Neural cell (in vitro differentiated cells): ENCODE measurements around the gene MOB2. TPM values are rescaled to one million over a fixed set of nuclear protein-coding genes. Genes with fewer than 3 reads are reported as not detected.

Experiments used
- H2AFZ ChIP-seq: fragments of 200-600, 300-800 bp; sonication (generic), shearing (Covaris generic); 2 replicates; pipeline ENCODE4 v1.6.0; 2014; ENCODE audit warnings: low read depth, mild to moderate bottlenecking, antibody characterized with exemption, low read length, moderate library complexity
- H3F3A ChIP-seq: fragments of 200-600 bp; shearing (Covaris generic); 2 replicates; pipeline ENCODE4 v1.6.1; 2016; ENCODE audit warnings: mild to moderate bottlenecking, moderate library complexity, mixed read lengths, antibody characterized with exemption, low read length; ENCODE audit not compliant: insufficient read depth, poor library complexity, severe bottlenecking
- H3K27ac ChIP-seq: fragments of 200-600, 300-800 bp; sonication (generic), shearing (Covaris generic); 2 replicates; pipeline ENCODE4 v1.5.1; 2014; ENCODE audit warnings: mild to moderate bottlenecking, low read length, moderate library complexity
- H3K27me3 ChIP-seq: fragments of 300-800, 200-600 bp; sonication (generic), shearing (Covaris generic); 2 replicates; pipeline ENCODE4 v1.6.0; 2014; ENCODE audit warnings: mild to moderate bottlenecking, low read depth, low read length, moderate library complexity; ENCODE audit not compliant: insufficient read depth
- H3K36me3 ChIP-seq: fragments of 300-800, 200-600 bp; sonication (generic), shearing (Covaris generic); 2 replicates; pipeline ENCODE4 v1.5.1; 2014; ENCODE audit warnings: mild to moderate bottlenecking, antibody characterized with exemption, low read length, moderate library complexity; ENCODE audit not compliant: insufficient read depth
- H3K4me2 ChIP-seq: fragments of 300-800, 200-600 bp; sonication (generic), shearing (Covaris generic); 2 replicates; pipeline ENCODE4 v1.6.0; 2014; ENCODE audit warnings: mild to moderate bottlenecking, low read length
- H3K4me3 ChIP-seq: fragments of 300-800, 200-600 bp; sonication (generic), shearing (Covaris generic); 2 replicates; pipeline ENCODE4 v1.5.1; 2014; ENCODE audit warnings: mild to moderate bottlenecking, low read length, moderate library complexity
- H3K79me2 ChIP-seq: fragments of 200-600 bp; shearing (Covaris generic); replicated peaks from 2 replicates; pipeline ENCODE4 v1.6.0; 2014; ENCODE audit warnings: mild to moderate bottlenecking, low read length, moderate library complexity; ENCODE audit not compliant: insufficient read depth
- H3K9ac ChIP-seq: fragments of 300-800, 200-600 bp; sonication (generic), shearing (Covaris generic); 2 replicates; pipeline ENCODE4 v1.6.1; 2016; ENCODE audit warnings: mild to moderate bottlenecking, low read length, mixed read lengths
- H3K9me2 ChIP-seq: fragments of 200-600 bp; shearing (Covaris generic); 2 replicates; pipeline ENCODE4 v1.6.1; 2016; ENCODE audit warnings: mild to moderate bottlenecking, low read length, mixed read lengths; ENCODE audit not compliant: insufficient read depth
- H3K9me3 ChIP-seq: fragments of 200-600, 300-800 bp; sonication (generic), shearing (Covaris generic); 2 replicates; pipeline ENCODE4 v1.6.1; 2016; ENCODE audit warnings: mild to moderate bottlenecking, mixed run types, low read length, moderate library complexity, mixed read lengths
- H4K20me1 ChIP-seq: fragments of 200-600 bp; shearing (Covaris generic); 2 replicates; pipeline ENCODE4 v1.6.1; 2016; ENCODE audit warnings: mild to moderate bottlenecking, mixed run types; ENCODE audit not compliant: insufficient read depth
- EP300 ChIP-seq: fragments of 450-650 bp; conservative IDR thresholded peaks from 2 replicates; pipeline ENCODE4 v1.6.1; 2014; ENCODE audit warnings: antibody characterized with exemption, mild to moderate bottlenecking, moderate library complexity; ENCODE audit not compliant: poor library complexity, severe bottlenecking
- EZH2 ChIP-seq: fragments of 200-600, 300-800 bp; shearing (Covaris generic), sonication (generic); IDR thresholded peaks from 2 replicates; pipeline ENCODE4 v1.6.1; 2014; ENCODE audit warnings: antibody characterized with exemption, low read length, borderline replicate concordance, mild to moderate bottlenecking; ENCODE audit not compliant: insufficient read depth, poor library complexity, severe bottlenecking
- MXI1 ChIP-seq: fragments of 450-650 bp; conservative IDR thresholded peaks from 2 replicates; pipeline ENCODE4 v1.6.1; 2014; ENCODE audit warnings: antibody characterized with exemption, mild to moderate bottlenecking; ENCODE audit not compliant: poor library complexity, severe bottlenecking
- POLR2AphosphoS5 ChIP-seq: IDR thresholded peaks from 2 replicates; pipeline ENCODE4 v1.6.1; 2012
- RAD21 ChIP-seq: fragments of 450-650 bp; conservative IDR thresholded peaks from 2 replicates; pipeline ENCODE4 v1.6.1; 2014; ENCODE audit warnings: antibody characterized with exemption, mild to moderate bottlenecking, moderate library complexity
- SMC3 ChIP-seq: fragments of 450-650 bp; conservative IDR thresholded peaks from 2 replicates; pipeline ENCODE4 v1.6.1; 2014; ENCODE audit warnings: antibody characterized with exemption, mild to moderate bottlenecking, moderate library complexity; ENCODE audit not compliant: poor library complexity
- TAF1 ChIP-seq: IDR thresholded peaks from 2 replicates; pipeline ENCODE4 v1.6.1; 2012; ENCODE audit warnings: low read depth
- polyA plus RNA-seq: library from polyadenylated mRNA; depleted of rRNA; stranded (reverse); fragments of >200 nt; gene quantifications from 2 replicates; pipeline ENCODE4 v1.2.3, GENCODE V29; 2014
- TF ChIP-seq, protein P1 (sequence below): IDR thresholded peaks from 2 replicates; pipeline ENCODE4 v1.6.1; 2012; ENCODE audit warnings: borderline replicate concordance
- TF ChIP-seq, protein P2 (sequence below): fragments of 450-650 bp; IDR thresholded peaks from 2 replicates; pipeline ENCODE4 v1.5.1; 2014; ENCODE audit warnings: antibody characterized with exemption, mild to moderate bottlenecking, moderate library complexity; ENCODE audit not compliant: poor library complexity, severe bottlenecking

The MOB2 gene
- polyA plus RNA-seq, 1 donor from 2014 or later: 33.2 TPM

- no peak overlapping the region for H3K9ac ChIP-seq
- H3K4me3 ChIP-seq: no peak overlapping the region
- no peak overlapping the region for H3K4me2 ChIP-seq
- H2AFZ ChIP-seq: no peak overlapping the region
- TF ChIP-seq POLR2AphosphoS5 (no peak), RAD21 (no peak), EZH2 (no peak)
- TF ChIP-seq, protein P1, sequence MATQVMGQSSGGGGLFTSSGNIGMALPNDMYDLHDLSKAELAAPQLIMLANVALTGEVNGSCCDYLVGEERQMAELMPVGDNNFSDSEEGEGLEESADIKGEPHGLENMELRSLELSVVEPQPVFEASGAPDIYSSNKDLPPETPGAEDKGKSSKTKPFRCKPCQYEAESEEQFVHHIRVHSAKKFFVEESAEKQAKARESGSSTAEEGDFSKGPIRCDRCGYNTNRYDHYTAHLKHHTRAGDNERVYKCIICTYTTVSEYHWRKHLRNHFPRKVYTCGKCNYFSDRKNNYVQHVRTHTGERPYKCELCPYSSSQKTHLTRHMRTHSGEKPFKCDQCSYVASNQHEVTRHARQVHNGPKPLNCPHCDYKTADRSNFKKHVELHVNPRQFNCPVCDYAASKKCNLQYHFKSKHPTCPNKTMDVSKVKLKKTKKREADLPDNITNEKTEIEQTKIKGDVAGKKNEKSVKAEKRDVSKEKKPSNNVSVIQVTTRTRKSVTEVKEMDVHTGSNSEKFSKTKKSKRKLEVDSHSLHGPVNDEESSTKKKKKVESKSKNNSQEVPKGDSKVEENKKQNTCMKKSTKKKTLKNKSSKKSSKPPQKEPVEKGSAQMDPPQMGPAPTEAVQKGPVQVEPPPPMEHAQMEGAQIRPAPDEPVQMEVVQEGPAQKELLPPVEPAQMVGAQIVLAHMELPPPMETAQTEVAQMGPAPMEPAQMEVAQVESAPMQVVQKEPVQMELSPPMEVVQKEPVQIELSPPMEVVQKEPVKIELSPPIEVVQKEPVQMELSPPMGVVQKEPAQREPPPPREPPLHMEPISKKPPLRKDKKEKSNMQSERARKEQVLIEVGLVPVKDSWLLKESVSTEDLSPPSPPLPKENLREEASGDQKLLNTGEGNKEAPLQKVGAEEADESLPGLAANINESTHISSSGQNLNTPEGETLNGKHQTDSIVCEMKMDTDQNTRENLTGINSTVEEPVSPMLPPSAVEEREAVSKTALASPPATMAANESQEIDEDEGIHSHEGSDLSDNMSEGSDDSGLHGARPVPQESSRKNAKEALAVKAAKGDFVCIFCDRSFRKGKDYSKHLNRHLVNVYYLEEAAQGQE: no peak
- no peaks in the 10 kb centered on the region for H3K9me2 ChIP-seq
- no peak overlapping the region for H3K27ac ChIP-seq
- H3K9me3 ChIP-seq: no peaks in the 10 kb centered on the region
- no peaks in the 10 kb centered on the region for H3K36me3 ChIP-seq
- H3F3A ChIP-seq: no peaks in the 10 kb centered on the region
- no peaks in the 10 kb centered on the region for H3K79me2 ChIP-seq
- no peaks in the 10 kb centered on the region for H4K20me1 ChIP-seq
- H3K27me3 ChIP-seq: no peaks in the 10 kb centered on the region
These were observed 35.4 kb downstream of the MOB2 start for GRCh38 chr11:1450949-1451710.

GRCh38 chr11:1450344-1450875 lies 36.2 kb downstream of the MOB2 start:
- Histone ChIP-seq H3K9me2 (no peaks in the 10 kb centered on the region), H3K9ac (no peak overlapping the region), H3K4me3 (no peak overlapping the region), H3K9me3 (no peaks in the 10 kb centered on the region), H3K27ac (no peak overlapping the region), H2AFZ (no peak overlapping the region), H4K20me1 (no peaks in the 10 kb centered on the region), H3K36me3 (no peaks in the 10 kb centered on the region), H3K27me3 (no peaks in the 10 kb centered on the region), H3F3A (no peaks in the 10 kb centered on the region), H3K4me2 (no peak overlapping the region), H3K79me2 (no peaks in the 10 kb centered on the region)
- no peak for TF ChIP-seq MXI1
- TF ChIP-seq, protein P1: no peak
- TF ChIP-seq RAD21: no peak
- no peak for TF ChIP-seq TAF1
- no peak for TF ChIP-seq SMC3
- no peak for TF ChIP-seq EP300
- no peak for TF ChIP-seq POLR2AphosphoS5
- TF ChIP-seq EZH2: no peak
- TF ChIP-seq, protein P2, sequence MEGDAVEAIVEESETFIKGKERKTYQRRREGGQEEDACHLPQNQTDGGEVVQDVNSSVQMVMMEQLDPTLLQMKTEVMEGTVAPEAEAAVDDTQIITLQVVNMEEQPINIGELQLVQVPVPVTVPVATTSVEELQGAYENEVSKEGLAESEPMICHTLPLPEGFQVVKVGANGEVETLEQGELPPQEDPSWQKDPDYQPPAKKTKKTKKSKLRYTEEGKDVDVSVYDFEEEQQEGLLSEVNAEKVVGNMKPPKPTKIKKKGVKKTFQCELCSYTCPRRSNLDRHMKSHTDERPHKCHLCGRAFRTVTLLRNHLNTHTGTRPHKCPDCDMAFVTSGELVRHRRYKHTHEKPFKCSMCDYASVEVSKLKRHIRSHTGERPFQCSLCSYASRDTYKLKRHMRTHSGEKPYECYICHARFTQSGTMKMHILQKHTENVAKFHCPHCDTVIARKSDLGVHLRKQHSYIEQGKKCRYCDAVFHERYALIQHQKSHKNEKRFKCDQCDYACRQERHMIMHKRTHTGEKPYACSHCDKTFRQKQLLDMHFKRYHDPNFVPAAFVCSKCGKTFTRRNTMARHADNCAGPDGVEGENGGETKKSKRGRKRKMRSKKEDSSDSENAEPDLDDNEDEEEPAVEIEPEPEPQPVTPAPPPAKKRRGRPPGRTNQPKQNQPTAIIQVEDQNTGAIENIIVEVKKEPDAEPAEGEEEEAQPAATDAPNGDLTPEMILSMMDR: no peak
